SW 1271 (cell line): ENCODE results near the gene SSBP3.

Experiments
- DNase-seq, 2 experiments: peaks; one replicate each; lab custom pipeline; 2025; lab: John Stamatoyannopoulos, UW

Gene SSBP3

DNA sequence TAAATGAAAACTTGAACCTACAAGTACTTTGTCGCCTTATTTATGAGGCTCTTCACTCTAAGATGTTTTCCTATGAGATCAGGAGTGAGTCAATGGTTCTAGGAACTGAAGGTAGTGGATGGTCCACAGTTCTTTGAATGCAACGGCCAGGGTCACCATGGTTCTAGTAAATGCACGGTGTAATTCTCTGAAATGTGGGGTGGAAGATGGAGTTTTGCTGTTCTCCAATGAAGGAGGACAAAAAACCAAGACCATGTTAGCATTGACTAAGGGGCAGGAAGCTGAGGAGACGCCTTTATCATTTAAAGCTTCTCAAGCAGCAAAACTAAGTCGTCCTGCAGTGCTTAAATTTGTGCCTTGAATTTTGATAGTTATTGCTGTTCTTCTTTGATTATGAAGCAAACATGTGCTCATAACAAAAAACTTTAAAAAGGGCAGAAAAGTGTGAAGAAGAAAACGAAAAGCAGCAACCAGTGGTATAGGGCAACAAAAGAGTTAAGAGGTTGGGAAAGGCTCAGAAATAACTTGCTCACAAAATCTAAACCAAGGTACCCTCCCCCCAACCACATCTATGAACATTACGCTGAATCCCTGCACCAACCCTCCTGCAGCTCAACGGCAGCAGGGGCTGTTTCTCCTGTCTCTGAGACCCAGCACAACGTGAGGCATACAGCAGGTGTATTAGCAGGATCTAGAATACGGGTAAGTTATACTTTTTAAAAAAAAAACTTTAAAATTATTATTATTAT lies 121.2 kb downstream of the SSBP3 start:
- DNase-seq = no peak

DNA sequence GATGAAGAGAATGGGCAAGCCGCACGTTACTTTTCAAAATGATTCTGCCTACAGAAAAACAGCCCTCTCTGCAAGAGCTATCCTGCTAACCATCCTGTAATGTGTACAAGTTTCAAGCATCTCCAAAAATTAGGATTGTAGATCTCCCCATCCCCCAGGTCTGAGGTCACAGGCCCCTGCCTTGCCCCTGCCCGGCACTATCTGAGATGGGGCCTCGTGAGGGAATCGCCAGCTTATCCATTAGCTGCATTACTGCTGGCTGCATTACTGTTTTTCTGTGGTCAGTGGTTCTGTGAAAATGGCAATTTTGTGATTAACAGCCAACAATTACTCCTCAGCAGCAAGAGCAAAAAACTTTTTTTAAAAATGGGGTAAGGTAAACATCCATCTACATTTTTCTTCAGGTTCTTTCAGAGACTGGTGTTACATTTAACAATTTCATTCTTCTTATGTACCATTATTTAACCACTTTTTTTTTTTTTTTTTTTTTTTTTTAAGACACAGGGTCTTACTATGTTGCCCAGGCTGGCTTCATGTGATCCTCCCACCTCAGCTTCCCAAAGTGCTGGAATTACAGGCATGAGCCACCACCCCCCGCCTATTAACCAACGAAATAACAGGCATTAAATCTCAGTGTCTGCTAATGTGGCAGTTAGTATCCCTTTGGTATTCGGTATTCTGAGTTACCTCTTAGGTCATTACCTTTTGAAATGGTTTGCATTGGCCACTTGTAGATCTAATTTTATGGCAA lies 122.4 kb downstream of the SSBP3 start:
- no peak for DNase-seq

DNA sequence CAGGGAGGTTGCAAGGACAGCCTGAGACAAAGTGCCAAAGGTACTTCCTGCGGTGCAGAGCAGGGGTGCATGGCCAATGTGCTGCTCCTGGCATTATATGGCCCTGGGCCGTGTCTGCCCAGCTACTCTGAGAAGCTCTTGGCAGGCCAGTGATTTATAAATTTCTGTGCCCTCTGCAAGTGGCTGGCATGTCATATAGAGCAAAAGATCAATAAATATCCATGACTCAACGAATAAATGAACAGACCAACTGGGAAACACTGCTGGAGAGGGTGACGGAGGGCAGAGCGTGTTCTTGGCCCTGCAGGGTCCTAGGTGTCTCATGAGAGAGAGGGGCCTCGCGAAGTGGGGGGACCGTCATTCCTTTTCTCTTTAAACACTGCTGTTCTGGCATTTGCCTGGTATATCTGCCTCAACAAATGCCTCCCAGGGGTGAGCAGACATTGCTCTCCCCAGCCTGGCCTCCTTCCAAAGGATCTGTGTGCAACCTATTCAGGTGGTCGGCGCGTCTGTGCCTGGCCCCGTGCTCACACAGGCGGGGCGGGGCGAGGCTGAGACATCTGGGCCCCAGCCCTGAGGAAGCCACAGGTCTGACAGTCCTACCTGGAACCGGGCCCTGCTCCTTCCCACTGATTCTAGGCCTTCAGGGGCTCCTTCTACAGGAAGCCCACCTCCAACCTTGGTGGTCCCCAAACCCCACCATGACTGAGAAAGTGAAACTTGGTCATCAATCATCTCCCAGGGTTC lies 123.9 kb downstream of the SSBP3 start:
- no peak for DNase-seq

DNA sequence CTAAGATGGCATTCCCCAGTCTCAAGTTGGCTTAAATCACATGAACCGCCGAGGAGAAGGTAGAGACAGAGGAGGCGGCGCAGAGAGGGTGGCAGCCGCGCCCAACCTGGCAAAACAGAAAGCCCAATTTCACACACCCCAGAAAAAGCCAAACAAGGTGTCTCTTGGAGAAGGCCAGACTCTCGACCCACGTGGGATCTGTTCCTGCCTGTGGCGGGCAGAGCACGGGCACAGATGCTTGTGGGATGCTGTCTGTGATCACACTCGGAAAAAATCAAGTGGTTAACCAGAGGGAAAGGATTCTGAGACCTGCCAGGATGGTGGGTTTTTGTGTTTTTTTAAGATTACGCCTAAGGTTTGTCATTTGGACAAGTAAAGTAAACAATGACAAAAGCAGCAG lies 125.5 kb downstream of the SSBP3 start:
- no peak for DNase-seq

DNA sequence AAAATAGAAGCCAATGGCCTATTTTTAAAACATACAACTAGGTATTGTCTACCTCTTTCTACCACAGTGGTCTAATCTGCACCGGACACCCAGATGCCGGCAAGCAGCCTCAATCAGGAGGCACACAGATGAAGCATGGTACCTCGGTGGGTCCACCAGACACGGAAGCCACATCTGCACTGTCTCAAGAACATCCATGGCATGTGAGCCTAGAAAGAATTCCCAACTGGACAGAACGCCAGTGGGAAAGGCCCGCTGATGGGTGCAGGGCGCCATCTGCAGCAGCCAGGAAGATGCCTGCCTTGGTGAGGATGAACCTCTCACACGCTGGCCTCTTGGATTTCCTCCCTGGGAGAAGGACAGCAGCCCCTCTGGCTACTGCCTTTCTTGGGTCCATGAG lies 126.7 kb downstream of the SSBP3 start:
- DNase-seq = no peak

DNA sequence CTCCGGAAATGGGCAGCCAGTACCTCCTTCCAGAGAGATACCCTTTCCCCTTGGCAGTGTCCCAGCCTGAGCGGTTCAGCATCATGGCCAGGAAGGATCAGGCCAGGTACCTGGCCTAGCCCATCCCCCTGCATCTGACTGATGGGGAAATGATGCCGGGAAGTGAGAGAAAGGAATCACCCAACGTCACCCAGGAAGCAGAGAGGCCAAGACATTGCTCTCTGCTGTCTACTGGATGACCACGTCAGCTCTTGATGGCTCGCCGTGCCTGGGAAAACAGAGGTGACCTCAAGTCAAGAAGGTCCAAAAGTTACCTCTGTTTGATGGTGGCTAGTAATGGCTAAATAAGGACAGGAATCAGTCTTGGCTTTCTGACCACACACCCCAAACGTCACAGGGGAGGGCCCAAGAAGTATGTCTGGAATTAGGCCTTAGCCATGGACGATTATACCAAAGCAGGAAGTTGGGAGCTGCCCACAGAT lies 127.2 kb downstream of the SSBP3 start:
- DNase-seq = no peak

DNA sequence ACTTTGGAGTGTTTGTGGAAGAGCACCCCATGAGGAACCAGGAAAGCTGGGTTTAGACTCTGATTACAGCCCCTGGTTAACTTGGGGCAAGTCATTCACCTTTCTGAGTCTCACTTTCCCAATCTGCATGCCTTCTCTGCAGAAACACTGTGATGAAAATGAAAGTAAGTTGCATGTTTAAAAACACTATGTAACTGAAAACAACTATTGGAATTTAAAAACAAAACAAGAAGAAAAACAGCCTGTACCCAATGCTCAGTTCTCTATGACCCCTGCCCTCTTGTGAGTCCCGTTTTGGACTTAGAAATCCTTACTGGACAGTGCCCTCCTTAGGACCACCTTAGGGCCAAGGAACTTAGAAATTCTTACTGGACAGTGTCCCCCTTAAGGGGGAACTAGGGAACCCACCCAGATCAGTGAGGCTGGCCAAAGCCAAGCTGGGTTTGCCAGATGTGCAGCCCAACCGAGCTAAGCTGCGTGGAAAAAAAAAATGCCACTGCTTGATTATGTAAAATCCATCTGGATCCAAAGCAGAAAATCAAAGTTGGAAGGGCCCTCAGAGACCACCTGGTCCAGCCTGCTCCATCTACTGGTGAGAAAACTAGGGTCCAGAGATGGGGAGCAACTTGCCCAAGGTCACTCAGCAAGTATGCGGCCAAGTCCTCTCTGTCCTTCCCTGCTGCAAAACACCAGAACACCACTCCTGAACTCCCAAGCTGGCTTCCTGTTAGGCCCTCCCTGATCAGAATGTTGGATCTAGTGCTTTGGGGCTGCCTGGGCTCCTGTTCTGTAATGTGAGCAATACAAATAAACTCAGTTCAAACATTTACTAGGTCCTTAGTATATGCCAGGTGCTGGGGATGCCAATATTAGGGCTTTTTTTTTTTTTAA lies 128.5 kb downstream of the SSBP3 start:
- no peak for DNase-seq

DNA sequence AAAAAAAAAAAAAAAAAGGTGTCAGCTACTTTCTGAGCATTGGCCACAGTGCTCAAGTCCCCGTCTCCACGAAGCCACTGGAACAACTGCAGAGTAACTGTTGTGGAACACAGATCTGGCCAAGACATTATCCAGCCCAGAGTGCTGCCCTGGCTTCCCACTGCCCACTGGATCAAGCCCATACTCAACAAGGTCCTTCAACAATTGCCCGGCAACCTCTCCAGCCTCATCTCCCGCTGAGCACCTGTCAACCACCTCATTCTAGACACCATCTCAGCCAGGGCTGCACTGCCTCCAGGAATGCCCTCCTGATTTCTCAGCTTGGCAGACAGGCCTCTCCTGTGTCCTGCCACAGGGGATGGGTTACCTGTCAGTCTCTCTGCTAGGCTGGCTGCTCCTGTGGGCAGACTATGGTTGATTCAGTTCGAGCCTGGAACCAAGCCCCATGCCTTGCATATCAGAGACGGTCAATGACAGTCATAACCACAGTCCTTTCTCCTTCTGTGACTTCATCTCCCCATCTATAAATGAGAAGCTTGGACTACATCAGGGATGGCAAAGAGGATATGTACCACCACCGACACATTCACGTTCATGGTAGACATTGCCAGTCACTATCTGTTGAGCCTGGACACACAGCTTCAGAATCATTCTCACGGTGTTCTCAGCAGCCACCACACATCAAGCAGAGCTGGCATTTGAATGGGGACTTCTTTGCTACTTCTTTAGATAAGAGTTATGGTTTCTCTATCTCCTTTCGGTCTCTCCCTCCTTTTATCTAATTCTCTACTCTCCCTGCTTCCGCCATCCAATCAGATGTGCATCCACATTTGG lies 129.4 kb downstream of the SSBP3 start:
- DNase-seq = no peak

DNA sequence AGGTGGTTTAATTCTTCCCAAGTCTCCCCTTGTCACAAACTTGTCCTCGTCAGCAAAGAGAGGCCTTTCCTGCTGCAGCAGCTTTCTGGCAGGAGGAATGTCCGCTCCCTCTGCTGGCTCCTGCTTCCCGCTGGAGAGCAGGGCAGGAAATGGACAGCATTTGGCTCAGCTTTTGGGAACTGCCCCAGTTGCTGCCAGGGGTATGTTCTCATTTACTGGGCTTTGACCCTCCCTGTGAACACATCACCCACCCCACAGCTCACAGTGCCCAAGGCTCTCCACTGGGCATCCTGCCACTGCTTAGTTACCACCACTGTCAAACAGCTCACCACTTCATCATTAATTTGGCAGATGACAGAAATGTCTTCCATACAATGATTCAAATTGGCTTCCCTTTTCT lies 130.8 kb downstream of the SSBP3 start:
- no peak for DNase-seq

DNA sequence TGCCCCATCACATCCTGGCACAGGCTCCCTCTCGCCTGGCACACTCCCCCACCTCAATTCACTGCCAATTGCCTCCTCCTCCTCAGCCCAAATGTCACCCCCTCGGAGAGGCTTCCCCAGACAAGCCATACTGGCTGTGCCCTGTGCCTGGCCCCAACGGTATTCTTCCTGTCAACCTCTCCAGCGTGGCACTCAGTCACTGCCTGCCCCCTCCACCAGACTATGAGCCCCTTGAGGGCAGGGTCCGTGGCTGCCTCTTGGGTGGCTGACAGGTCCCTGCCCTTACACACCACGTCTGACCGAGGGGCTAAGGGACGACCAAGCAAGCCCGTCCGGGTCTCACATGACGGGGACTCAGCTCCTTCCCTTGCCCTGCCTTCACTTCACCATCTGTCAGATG lies 131.3 kb downstream of the SSBP3 start:
- no peak for DNase-seq

DNA sequence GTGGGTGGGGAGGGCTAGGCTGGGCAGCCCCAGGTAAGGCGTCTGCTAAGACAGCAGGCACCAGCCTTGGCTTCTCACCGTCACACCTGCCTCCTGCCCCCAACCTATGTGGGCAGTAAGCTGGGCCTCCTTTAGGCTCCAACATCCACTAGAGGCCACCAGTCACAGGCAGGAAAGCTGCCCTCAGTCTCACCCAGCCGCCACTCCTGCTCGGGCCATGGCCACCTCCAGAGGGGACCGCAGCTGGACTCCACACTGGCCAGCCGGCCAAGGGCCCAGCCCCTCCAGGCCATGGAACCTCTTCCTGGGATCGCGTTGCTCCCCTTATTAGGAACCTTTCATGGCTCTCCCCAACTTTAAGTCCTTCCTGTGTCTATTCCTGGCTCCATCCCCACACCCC lies 131.7 kb downstream of the SSBP3 start:
- no peak for DNase-seq

DNA sequence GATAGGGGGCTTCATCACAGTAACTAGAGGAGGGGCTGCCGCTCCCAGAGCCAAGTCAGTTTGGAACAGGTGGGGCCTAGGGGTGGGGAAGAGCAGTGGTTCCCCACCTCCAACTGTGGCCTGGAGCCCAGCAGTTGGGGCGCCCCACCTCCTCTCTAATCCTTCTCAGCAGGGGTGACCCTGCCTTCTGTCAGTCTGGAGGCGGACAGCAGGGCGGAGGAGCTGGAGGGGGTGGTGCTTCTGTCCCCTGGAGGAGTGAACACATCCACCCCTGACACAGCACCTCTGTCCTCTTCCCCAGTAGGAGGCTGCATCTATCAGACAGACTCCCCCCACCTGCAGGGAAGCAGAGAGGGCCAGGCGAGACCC lies 132.4 kb downstream of the SSBP3 start:
- DNase-seq = no peak

DNA sequence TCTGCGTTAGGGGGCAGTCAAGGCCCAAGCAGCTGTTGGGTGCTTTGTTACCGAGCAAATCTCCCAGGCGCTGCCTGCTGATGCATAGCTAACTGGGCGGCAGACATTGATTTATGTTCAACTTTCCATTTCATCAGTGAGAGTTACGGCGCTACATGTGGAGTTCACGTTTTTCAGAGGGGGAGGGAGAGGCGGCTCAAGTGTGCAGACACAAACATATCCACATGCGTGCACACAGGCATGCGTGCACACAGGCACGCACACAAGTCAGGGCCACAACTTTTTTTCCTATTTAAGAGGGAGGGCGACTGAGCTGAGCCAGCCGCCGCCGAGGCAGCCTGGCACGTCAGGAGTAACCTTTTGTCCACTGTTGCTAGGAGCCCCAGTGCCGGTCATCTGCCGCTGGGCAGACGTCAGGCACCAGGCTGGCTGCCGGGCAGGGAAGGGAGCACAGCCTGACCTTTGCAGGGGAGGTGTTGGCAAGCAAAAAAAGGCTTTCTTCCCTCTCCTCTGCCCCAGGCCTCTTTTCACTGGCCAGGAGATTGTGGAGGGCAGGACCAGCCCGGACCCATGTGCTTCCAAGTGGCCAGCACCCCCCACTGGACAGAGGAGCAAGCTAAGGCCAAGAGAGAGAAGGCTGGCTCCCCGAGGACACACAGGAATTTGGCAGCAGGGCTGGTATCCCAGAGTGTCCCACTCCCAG lies 133.0 kb downstream of the SSBP3 start:
- DNase-seq = no peak

DNA sequence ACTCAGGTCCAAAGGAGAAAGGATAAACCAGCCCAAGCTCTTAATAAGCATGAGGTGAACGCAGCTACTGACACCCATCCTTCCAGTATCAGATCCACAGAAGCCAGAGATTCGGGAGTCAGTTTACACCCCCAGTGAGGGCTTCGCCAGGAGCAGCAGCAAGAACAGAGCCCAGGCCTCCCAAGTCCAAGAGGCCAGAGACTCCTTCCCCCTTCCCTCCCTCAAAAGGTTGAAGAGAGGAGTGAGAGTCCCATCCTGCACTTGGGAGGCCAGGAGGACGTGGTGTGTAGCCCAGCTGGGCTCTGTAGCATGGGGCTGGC lies 133.5 kb downstream of the SSBP3 start:
- no peak for DNase-seq

DNA sequence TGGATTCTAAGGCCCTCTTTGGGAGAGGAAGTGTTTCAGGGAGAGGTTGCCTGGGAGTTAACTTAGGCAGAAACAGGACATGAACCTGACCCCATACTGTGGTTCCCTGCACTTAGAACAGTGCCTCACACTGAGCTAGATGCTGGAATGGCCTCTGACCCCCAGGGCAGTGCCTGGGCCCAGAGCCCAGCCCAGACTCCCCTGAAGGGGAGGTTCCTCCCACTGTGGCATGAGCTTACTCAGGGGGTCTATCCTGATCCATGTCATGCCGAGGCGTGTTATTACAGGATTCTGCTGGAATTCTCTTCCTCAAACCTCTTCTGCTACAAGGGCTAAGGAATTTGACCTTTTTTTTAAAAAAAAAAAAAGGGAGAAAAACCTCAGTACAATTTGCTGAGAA lies 134.1 kb downstream of the SSBP3 start:
- DNase-seq = no peak

DNA sequence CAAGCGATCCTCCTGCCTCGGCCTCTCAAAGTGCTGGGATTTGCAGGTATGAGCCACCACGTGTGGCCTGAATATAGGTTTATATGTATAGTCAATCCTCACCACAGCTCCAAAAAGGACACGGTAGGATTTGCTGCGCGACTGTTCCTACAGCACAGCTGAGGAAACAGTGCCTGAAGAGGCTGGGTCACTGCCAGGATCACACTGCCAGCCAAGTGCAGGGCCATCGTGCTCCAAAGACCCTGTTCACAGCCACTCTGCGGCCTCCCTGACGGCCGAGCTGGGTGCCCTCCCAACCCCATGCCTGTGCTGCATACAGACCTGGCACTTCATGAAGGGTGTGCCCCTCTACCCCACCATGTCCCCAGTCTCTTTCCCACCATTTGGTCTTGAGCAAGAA lies 134.9 kb downstream of the SSBP3 start:
- DNase-seq = no peak

DNA sequence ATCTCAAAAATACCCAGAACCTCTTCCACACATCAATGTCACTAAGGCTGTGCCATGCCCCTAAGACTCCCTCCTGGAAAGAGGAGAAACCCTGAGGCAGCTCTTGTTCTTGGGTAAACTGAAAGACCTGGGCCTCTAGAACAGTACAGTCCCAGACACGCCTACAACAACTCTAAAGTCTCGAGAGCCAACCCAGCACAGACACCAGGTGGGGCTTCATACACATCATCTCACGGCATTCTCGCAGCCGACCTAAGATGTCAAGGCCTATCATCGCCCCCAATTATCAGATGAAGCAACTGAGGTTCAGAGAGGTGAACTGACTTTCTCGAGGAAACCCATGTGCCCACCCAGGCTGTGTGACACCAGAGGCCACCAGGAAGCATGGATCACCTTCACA lies 135.7 kb downstream of the SSBP3 start:
- no peak for DNase-seq

DNA sequence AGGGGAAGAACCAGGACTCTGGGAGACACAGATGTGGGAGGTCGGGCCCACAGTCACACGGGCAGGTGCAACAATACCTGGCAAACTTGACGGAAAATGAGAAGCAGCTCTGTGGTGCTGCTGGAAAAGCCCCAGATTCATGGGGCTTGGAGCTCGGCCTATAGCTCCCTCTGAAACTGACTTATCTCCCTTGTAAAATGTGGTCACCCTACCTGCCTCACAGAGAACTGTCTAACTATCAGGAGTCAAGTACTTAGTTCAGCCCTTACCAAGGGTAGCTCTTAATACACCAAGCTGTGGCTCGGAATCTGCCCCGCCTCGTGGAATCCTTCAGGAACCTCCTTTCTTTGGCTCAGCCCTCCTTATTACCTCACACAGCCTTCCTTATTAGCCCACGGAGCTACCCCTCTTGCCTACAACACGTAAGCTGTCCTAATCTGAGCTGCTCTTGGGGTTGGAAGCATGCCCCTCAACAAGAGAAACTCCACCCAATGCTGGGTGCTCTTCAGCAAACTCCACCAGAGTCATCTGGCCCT lies 137.4 kb downstream of the SSBP3 start:
- DNase-seq = peak in 1 of 2 experiments; percentile 15

DNA sequence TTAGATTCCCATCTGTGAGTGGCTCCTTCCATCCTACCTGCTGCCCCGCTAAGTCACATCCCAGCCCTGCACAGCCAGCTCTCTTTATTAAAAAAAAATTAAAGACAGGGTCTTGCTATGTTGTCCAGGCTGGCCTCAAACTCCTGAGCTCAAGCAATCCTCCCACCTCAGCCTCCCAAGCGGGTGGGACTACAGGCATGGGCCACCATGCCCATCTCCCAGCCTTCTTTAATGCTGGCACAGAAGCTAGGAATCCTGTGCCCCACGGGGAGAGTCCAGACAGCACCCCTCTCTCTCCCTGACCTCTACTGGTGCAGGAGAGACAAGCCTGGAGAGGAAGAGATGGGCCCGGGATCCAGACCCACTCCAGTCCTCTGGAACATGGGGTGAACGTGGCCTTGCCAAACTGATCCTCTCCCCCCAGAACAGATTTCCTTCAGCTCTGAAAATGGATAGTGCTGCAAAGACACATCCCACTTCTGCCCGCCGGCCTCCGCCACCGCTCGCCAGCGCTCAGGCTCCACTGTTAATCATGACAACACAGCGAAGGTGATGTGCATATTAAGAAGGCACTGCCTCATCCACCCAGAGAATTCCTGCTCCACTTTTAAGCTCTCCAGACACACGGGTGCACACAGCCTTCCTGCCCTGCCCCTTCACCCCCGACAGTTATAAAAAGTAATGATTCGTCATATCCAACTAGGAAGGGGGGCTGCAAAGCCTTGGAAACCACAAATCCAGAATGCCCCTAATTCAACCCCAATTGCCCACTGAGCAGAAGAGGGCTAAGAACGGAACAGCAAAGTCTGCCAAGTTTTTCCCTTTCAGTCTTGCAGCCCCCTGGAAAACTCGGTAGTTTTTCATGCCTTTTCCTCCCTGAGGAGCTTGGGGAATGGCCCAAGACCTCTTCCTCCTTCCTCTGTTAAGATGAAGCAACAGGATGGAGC lies 138.1 kb downstream of the SSBP3 start:
- DNase-seq = no peak
